GM12801 (cell line): Measurements from ENCODE around the gene HNRNPCL1.

ENCODE experiments used
- TF ChIP-seq, protein P1 (sequence below): IDR thresholded peaks from one replicate; pipeline ENCODE4 v1.5.1; 2011; ENCODE audit warnings: control low read depth; ENCODE audit not compliant: insufficient read length; ENCODE audit errors: extremely low read depth

Gene HNRNPCL1

DNA sequence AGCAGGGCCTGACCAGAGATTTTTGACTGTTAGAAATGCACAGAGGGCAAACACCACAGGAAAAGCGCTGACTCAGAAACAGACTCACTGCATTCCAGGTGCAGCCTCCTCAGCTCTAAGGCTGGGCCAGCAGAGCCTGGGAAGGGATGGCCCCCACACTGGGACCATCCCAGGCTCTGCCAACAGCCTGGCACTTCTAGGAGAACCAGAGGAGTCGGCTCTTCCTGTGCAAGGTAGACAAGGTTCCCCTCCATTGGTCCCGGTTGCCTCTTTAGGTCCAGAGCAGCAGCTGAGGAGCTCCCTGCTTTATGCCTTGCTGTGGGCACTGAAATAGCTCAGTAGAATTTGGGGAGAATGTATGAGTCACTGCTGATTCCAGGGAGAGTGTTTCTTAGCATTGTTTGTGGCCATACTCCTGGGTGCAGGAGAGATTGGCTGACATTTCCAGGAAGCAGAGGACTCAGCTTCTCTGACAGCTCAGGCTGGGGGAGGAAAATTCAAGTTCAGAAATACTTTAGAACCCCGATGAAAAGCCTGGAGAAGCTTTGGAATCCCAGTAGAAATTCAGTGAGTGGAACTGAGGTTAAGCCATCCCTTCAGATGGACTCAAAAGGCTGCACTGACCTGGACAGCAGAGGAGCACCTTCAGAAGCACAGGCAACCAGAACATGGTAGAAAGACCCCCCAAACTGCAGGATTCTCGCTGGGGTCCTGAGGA lies 37.7 kb downstream of the HNRNPCL1 start:
- TF ChIP-seq, protein P1, sequence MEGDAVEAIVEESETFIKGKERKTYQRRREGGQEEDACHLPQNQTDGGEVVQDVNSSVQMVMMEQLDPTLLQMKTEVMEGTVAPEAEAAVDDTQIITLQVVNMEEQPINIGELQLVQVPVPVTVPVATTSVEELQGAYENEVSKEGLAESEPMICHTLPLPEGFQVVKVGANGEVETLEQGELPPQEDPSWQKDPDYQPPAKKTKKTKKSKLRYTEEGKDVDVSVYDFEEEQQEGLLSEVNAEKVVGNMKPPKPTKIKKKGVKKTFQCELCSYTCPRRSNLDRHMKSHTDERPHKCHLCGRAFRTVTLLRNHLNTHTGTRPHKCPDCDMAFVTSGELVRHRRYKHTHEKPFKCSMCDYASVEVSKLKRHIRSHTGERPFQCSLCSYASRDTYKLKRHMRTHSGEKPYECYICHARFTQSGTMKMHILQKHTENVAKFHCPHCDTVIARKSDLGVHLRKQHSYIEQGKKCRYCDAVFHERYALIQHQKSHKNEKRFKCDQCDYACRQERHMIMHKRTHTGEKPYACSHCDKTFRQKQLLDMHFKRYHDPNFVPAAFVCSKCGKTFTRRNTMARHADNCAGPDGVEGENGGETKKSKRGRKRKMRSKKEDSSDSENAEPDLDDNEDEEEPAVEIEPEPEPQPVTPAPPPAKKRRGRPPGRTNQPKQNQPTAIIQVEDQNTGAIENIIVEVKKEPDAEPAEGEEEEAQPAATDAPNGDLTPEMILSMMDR: no peak

DNA sequence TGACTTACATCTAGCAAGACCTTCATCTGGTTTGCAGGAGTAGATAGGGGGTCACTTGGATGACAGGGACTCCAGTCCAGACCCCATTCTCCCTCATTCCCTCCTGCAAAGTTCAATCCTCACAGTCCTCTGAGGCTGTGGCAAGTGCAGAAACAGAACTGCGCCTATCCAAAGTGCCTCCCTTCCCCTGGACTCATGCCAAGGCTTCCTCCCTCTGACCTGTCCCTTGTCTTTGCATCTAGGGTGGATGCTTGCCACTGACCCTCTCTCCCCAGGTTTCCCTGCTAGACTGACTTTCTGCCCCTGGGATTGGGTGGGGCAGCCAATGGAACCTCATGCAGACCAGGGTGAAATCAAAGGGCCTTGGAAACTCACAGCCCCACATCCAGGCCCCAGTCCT lies 38.6 kb downstream of the HNRNPCL1 start:
- TF ChIP-seq, protein P1: no peak

DNA sequence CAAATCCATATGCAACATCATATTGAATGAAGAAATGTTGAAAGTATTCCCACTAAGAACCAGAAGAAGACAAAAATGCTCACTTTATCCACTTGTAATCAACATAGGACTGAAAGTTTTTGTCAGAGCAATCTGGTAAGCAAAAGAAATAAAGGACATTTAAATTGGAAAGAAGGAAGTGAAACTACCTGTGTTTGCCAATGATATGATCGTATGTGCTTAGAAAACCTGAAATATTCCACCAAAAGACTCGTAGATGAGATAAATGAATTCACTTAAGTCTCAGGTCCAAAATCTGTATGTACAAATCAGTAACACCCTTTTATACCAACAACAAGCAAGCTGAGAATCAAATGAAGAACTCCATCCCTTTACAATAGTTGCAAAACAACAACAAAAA lies 48.8 kb downstream of the HNRNPCL1 start:
- TF ChIP-seq, protein P1: no peak

DNA sequence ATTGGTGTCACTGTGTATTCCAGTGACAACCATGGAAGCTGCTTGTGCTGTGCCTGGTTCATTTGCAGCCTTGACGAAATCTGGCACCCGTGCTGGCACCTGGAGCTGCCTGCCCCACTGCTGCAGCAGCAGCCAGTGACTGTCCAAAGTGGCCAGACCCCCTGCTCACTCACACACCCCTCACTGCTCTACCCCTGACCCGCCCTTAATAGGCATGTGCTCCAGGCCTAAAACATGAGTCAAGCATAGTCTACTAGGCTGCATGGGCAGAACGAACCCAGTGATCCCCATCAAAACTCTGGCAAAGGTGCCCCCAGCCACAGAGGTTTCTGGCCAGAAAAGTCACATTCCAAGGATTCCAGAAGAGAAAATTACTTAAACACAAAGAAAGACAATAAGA lies 49.6 kb downstream of the HNRNPCL1 start:
- TF ChIP-seq, protein P1: no peak
